Mucosa of rectum (tissue), 2 donors: ENCODE results near the gene KCNJ15.

Experiments used
- H3K27ac ChIP-seq, 2 donors: one replicate each; pipeline ENCODE4 v1.7.0; 2013; ENCODE audit warnings: inconsistent platforms in 2 of 2, low read depth in 2 of 2, low read length in 2 of 2
- H3K27me3 ChIP-seq, 2 donors: one replicate each; pipeline ENCODE4 v1.7.0; 2013; ENCODE audit warnings: low read length in 2 of 2; ENCODE audit not compliant: control insufficient read depth in 2 of 2, insufficient read depth in 2 of 2
- H3K36me3 ChIP-seq, 2 donors: one replicate each; pipeline ENCODE4 v1.7.0; 2013; ENCODE audit warnings: low read length in 2 of 2; ENCODE audit not compliant: control insufficient read depth in 2 of 2, insufficient read depth in 2 of 2
- H3K4me1 ChIP-seq, 2 donors: one replicate each; pipeline ENCODE4 v1.7.0; 2013; ENCODE audit warnings: low read length in 2 of 2, mild to moderate bottlenecking in 1 of 2; ENCODE audit not compliant: control insufficient read depth in 2 of 2, insufficient read depth in 2 of 2
- H3K4me3 ChIP-seq, 2 donors: one replicate each; pipeline ENCODE4 v1.7.0; 2013; ENCODE audit warnings: low read length in 2 of 2
- H3K9ac ChIP-seq, 2 donors: one replicate each; pipeline ENCODE4 v1.7.0; 2013; ENCODE audit warnings: low read length in 2 of 2, low read depth in 1 of 2, mild to moderate bottlenecking in 1 of 2
- H3K9me3 ChIP-seq, 2 donors: one replicate each; pipeline ENCODE4 v1.7.0; 2013; ENCODE audit warnings: low read length in 2 of 2; ENCODE audit not compliant: control insufficient read depth in 2 of 2
- donor health status: healthy.
- donor health status: Normal muscosa, but diverticular disease.

Gene KCNJ15

DNA sequence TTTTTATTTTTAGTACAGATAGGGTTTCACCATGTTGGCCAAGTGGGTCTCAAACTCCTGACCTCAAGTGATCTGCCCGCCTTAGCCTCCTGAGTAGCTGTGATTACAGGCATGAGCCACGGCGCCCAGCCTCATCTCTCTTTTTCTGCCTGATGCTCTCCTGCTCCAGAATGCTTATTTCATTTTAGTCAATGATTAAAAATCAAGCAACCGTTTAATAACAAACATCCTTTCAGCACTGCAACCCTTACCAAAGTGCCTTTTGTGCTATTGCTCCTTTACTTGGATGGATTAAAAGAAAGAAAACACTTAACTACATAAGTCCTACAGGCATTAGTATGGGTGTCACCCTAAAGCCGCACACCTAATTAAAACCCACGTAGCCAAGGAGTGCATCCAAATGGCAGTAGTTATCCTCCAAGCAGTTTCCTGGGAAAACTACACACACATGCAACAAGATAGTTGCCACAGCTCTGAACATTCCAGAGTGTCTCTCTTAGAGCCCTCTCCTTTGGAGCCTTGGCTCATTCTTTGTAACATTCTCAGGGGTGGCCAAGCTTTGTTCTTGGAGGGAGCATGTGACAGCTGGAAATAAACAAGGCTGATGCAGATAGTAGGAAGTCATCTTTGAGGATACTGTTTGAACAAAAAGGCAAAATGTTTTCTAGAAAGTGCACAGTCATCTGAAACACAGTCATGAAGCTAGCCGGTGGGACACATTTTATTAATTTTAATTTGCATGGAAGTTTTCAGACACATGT, 51.2 kb downstream of the KCNJ15 start:
- Histone ChIP-seq H3K9me3 (no peaks in the 10 kb centered on the region), H3K36me3 (no peaks in the 10 kb centered on the region), H3K27me3 (peaks cover 0 to 2% of the 10 kb centered on the region in 2 donors), H3K4me1 (no peaks in the 10 kb centered on the region), H3K4me3 (no peak overlapping the region), H3K9ac (no peak overlapping the region), H3K27ac (no peak overlapping the region)

DNA sequence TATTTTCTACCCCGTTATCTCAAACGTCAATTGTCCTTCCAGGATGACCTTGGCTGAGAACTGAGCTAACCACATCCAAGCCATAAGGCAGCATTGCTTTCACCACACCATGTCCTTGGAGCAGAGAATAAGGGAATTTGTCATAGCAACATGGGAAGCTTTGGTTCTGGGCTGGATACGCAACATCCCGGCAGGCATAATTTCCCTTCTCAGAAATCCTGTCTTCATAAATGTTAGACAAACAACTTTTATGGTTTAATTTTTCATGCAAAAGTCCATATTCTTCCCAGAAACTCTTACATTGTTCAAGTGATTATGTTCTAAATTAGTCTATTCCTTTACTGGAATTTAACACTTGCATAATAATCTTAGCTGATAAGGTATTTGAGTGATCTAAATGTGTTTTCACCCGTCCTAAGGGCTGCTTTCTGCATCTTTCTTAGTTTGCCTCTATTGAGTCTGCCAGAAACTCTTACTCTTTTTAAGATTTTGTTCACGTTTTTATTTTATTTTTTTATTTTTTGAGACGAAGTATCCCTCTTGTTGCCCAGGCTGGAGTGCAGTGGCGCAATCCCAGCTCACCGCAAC, 51.8 kb downstream of the KCNJ15 start:
- H3K9me3 ChIP-seq = no peaks in the 10 kb centered on the region
- no peaks in the 10 kb centered on the region for H3K36me3 ChIP-seq
- no peak overlapping the region for H3K9ac ChIP-seq
- H3K4me3 ChIP-seq = no peak overlapping the region
- H3K4me1 ChIP-seq = no peaks in the 10 kb centered on the region
- peaks cover 0 to 2% of the 10 kb centered on the region in 2 donors for H3K27me3 ChIP-seq
- no peak overlapping the region for H3K27ac ChIP-seq

DNA sequence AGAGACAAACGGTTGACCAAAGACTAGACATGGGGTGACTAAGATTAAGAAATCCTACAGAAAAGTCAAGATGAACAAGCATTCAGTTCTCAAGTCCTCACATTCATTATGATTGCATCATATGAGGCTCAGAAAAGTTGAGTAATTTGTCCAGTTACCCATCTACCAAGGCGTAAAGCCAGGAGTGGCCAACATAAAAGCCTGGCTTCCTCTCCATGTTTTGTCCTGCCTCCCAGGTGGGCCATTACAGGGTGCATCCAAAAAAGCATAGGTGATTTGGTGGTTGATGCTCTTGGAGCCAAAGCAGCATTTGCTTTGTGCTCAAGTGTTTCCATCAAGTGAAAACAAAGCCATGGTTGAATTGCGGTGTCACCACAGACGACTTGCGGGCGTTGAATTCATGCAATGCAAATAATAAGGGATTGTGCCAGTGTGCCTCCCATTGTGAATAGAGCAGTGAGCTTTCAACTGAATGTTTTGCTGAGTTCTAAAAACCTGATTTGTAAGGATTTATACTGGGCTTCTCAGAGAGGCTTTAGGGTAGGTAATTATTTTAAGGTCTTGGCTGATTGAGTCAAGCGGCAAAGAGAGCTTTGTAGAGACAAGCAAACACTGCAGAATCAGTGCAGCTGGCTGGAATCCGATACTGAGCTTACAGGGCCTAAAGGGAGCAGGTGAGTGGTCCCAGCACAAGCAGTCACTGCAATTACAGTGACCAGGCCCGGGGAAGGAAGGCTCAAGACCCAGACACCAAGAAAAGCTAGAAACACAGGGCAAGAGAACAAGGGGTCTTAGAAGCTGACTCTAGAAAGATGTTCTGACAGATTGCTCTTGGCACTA, 54.1 kb downstream of the KCNJ15 start:
- no peak overlapping the region for H3K4me3 ChIP-seq
- no peaks in the 10 kb centered on the region for H3K9me3 ChIP-seq
- H3K9ac ChIP-seq = no peak overlapping the region
- H3K27me3 ChIP-seq = peaks cover 0 to 2% of the 10 kb centered on the region in 2 donors
- no peaks in the 10 kb centered on the region for H3K4me1 ChIP-seq
- no peak overlapping the region for H3K27ac ChIP-seq
- no peaks in the 10 kb centered on the region for H3K36me3 ChIP-seq

DNA sequence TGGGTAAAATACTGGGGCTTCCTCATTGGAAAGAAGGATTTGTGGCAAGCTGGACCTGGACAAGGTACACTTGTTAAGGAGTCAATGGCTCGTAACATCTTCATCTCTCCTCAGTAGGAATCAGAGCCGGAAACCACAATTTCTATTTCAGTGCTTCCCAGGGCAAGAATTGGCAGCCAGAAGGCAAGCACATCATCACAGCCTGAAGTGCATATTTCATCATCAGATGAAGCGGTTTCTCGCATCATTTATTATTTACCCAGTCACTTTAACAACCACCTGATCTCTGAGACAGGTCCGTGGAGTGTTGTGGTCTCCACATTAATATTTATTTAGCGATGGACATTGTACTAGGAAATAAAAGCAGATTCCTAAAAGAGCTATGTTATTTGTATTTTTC, 55.0 kb downstream of the KCNJ15 start:
- Histone ChIP-seq H3K4me3 (no peak overlapping the region), H3K27ac (no peak overlapping the region), H3K27me3 (peaks cover 0 to 2% of the 10 kb centered on the region in 2 donors), H3K9me3 (no peaks in the 10 kb centered on the region), H3K9ac (no peak overlapping the region), H3K4me1 (no peaks in the 10 kb centered on the region), H3K36me3 (no peaks in the 10 kb centered on the region)

DNA sequence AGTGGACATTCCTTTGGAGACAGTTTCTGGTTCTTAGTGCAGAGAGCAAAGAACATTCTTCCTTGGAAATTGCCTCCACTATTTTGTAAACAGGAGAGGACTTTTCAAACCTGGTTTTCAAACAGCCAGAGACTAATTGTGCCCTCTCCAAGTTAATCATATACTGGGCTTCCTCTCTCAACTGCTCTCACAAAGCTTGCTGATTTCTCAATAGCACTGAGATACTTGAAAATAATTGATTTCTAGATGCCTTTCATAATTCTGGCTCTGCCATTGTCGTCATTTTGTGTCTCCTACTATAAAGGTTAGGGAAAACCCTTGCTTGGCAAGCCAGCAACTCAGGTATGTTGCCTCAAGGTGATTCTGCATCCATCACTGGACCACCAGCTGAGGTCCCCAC, 56.0 kb downstream of the KCNJ15 start:
- no peaks in the 10 kb centered on the region for H3K36me3 ChIP-seq
- H3K27me3 ChIP-seq = peaks cover 0 to 2% of the 10 kb centered on the region in 2 donors
- H3K9me3 ChIP-seq = no peaks in the 10 kb centered on the region
- no peak overlapping the region for H3K27ac ChIP-seq
- no peak overlapping the region for H3K4me3 ChIP-seq
- no peak overlapping the region for H3K9ac ChIP-seq
- no peaks in the 10 kb centered on the region for H3K4me1 ChIP-seq

DNA sequence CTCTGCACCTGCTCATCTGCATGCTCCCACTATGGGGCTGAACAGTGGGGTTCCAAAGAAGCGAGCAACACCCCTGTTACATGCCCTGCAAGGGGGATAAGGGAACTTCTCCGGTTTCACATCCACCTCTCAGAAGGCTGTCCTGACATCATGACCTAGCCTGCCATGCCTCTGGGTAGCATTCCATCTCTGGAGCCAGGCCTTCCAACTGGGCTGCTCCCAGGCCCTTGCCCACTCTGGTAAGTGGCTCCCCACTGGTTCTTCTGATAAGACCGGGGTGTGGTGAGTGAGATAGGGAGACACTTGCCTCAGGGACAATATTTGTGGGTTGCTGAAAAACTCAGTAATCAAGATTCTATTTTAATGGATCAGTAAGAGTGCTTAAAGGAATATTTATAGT, 57.8 kb downstream of the KCNJ15 start:
- no peaks in the 10 kb centered on the region for H3K9me3 ChIP-seq
- H3K27ac ChIP-seq = no peak overlapping the region
- no peaks in the 10 kb centered on the region for H3K27me3 ChIP-seq
- H3K4me1 ChIP-seq = no peaks in the 10 kb centered on the region
- no peaks in the 10 kb centered on the region for H3K36me3 ChIP-seq
- no peak overlapping the region for H3K4me3 ChIP-seq
- no peak overlapping the region for H3K9ac ChIP-seq

DNA sequence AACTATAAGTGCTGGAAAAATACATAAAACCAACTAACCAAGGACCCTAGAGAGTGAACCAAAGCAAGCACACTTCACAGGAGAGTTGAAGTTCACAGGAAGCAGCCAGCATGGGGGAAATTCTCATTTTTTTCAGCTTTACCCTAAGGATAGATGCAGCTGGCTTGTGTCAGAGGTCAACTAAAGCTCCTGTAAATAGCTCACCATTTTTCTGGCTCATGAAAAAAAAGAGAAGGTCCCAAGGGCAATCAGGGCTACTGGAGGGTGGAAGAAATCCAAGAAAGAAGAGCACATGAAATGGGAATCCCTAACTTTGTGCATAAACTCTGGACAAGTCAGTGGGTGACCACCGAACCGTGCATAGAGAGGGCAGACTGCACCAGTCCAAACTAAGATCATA, 58.3 kb downstream of the KCNJ15 start:
- Histone ChIP-seq H3K27me3 (no peaks in the 10 kb centered on the region), H3K9me3 (no peaks in the 10 kb centered on the region), H3K4me1 (no peaks in the 10 kb centered on the region), H3K36me3 (no peaks in the 10 kb centered on the region), H3K4me3 (no peak overlapping the region), H3K27ac (no peak overlapping the region), H3K9ac (no peak overlapping the region)

DNA sequence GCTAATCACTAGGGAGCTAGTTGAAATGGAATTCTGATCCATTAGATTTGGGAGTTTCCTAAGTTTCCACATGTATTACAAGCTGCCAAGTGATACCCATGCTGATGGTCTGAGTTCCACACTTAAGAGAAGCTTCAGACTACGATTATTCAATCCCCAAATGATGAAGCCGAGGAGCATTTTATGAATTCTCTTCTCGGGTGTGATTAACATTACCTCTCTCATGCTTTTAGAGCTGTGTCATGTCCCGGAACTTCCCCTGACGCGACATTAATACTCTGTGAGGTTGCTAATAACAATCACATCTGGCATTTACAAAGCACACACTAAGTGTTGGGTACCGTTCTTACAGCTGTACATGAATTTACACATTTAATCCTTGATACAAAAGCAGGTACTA, 63.0 kb downstream of the KCNJ15 start:
- peaks cover 0 to 2% of the 10 kb centered on the region in 2 donors for H3K27me3 ChIP-seq
- no peaks in the 10 kb centered on the region for H3K9me3 ChIP-seq
- no peak overlapping the region for H3K9ac ChIP-seq
- H3K27ac ChIP-seq = no peak overlapping the region
- no peaks in the 10 kb centered on the region for H3K36me3 ChIP-seq
- H3K4me3 ChIP-seq = no peak overlapping the region
- no peaks in the 10 kb centered on the region for H3K4me1 ChIP-seq

DNA sequence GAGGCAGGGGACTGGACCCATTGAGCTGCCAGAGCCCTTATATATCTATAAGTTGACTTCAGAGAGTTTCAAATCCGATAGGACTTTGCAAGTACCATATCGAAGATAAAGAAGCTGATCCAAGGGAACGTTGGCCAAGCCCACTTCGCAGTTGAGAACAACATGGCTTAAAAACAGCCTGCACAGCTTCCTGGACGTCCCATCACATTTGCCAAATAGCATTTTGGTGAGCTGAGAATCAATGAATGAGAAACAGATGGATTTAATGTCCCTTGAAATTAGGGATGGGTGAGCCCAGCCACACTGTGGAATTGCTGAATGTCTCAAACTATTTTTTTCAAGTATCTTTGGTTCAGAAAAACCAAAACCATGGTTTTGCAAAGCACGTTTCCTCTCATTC, 64.8 kb downstream of the KCNJ15 start:
- no peak overlapping the region for H3K9ac ChIP-seq
- no peaks in the 10 kb centered on the region for H3K4me1 ChIP-seq
- no peaks in the 10 kb centered on the region for H3K36me3 ChIP-seq
- H3K27me3 ChIP-seq = peaks cover 2 to 3% of the 10 kb centered on the region in 2 donors
- no peak overlapping the region for H3K4me3 ChIP-seq
- no peaks in the 10 kb centered on the region for H3K9me3 ChIP-seq
- H3K27ac ChIP-seq = no peak overlapping the region

DNA sequence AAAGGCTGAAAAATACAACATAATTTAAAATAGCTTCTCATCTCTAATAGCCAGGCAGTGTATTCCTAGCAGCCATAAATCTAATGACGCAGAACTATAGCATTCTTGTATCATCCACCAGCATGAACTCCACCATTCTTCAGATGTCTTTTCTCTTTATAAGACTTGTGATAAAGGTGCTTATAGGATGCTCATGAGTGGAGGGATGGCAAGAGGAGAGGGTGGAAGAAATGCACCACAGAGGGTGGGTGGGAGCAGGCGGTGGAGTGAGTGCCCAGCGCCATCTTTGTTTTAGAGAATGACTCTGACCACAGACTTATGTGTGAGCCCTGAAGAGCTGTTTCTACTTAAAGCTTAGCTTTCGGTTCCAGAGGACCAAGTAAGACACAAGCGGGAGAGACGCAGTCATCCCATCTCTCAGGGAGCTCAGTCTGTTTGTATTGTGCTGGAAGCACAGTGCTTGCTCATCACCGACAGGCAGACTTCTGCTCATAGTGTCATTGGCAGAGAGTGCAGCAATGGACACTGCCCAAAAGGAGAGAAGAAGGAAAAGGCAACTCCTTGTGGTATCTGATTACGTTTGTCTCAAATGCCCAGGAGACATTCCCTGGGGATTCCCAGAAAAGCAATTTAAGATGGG, 65.6 kb downstream of the KCNJ15 start:
- Histone ChIP-seq H3K27me3 (peaks cover 2 to 3% of the 10 kb centered on the region in 2 donors), H3K27ac (no peak overlapping the region), H3K36me3 (no peaks in the 10 kb centered on the region), H3K9me3 (no peaks in the 10 kb centered on the region), H3K4me3 (no peak overlapping the region), H3K4me1 (no peaks in the 10 kb centered on the region), H3K9ac (no peak overlapping the region)
